Stimulated activated CD4-positive, alpha-beta T cell treated with anti-CD3 and anti-CD28 coated beads, Interleukin-1b, Interleukin-23, amount 100 ng/mL, for 48 hours (primary cell): Measurements from ENCODE around the gene BARX1.
"Not testable (repeated sequence)": the region's sequence is repeated elsewhere in the genome, so short reads cannot be mapped to it uniquely, and the experiment has no call there.

Source experiments
- DNase-seq: peaks from one replicate; pipeline ENCODE4 v3.0.0-alpha.2; 2020

Gene BARX1

GRCh38 chr9:93955111-93955980 is at the start of gene BARX1:
BARX1 (minus strand) TSS chr9:93955355; CDS start chr9:93955146, 209 bp downstream.
- no peak for DNase-seq

- DNase-seq: no peak
Observed at GRCh38 chr9:94002316-94003140, 47.4 kb upstream of the BARX1 start.

GRCh38 chr9:93996863-93997262 is 41.7 kb upstream of the BARX1 start:
- no peak for DNase-seq

GRCh38 chr9:93996367-93996766 is 41.2 kb upstream of the BARX1 start:
- DNase-seq: no peak

GRCh38 chr9:93994545-93994944 is 39.4 kb upstream of the BARX1 start:
- no peak for DNase-seq

GRCh38 chr9:93994132-93994531 is 39.0 kb upstream of the BARX1 start:
- DNase-seq: no peak

GRCh38 chr9:93992830-93993229 is 37.7 kb upstream of the BARX1 start:
- no peak for DNase-seq

- DNase-seq: no peak
Observed at GRCh38 chr9:93990448-93990847, 35.3 kb upstream of the BARX1 start.

- DNase-seq: no peak
Observed at GRCh38 chr9:93988056-93988455, 32.9 kb upstream of the BARX1 start.

- DNase-seq: no peak
Observed at GRCh38 chr9:93984860-93985259, 29.7 kb upstream of the BARX1 start.

GRCh38 chr9:93983875-93984274 is 28.7 kb upstream of the BARX1 start:
- DNase-seq: no peak

GRCh38 chr9:93979721-93980120 is 24.6 kb upstream of the BARX1 start:
- no peak for DNase-seq

- DNase-seq: no peak
Observed at GRCh38 chr9:93978551-93978950, 23.4 kb upstream of the BARX1 start.

- DNase-seq: no peak
Observed at GRCh38 chr9:93976973-93977372, 21.8 kb upstream of the BARX1 start.

- DNase-seq: no peak
Observed at GRCh38 chr9:93976081-93976480, 20.9 kb upstream of the BARX1 start.

GRCh38 chr9:93975262-93975661 is 20.1 kb upstream of the BARX1 start:
- DNase-seq: no peak

- no peak for DNase-seq
Observed at GRCh38 chr9:93974151-93974550, 19.0 kb upstream of the BARX1 start.

- DNase-seq: not testable (repeated sequence)
Observed at GRCh38 chr9:93972655-93973054, 17.5 kb upstream of the BARX1 start.

- no peak for DNase-seq
Observed at GRCh38 chr9:93969328-93969661, 14.1 kb upstream of the BARX1 start.

- DNase-seq: no peak
Observed at GRCh38 chr9:93968451-93969327, 13.5 kb upstream of the BARX1 start.

GRCh38 chr9:93967020-93967803 is 12.1 kb upstream of the BARX1 start:
- DNase-seq: no peak
